GM12872 (cell line): Measurements from ENCODE around the gene PALMD.

Experiments
- TF ChIP-seq, protein P1 (sequence below): IDR thresholded peaks from 3 replicates; pipeline ENCODE4 v1.5.1; 2011; ENCODE audit warnings: low read depth, mild to moderate bottlenecking, low read length, moderate library complexity; ENCODE audit not compliant: insufficient read depth

PALMD gene

DNA sequence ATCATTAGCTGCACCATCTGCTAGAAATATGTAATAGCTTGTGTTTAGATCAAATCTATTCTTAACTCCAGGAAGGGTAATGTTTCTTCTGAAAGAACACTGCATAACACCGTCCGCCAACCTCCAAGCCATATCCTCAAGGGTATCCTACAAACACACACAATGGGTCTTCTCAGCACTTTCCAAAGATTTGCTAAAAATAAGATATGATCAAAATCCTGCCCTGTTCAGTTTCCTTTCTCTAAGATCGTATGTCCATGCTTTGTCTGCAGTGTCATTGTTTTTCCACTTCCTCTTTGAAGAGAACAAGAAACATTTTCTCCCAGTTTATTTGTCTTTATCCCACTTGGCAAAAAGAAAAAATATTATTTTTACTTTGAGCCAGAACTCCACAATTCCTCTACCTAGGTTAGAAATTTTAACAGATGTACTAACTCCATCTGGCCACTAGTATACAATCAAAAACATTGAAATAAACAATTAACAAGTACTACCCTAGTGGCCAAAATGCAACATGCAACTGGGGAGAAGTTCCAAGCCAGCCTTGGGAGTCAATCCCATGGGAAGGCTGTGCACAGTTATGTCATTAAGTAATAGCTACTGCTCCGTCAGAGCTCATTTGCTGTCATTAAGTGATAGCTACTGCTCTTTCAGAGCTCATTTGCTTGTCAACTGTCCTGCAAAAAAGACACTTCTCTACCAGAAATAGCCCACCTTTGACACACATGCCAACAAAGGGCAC is 82.8 kb downstream of the PALMD start:
- TF ChIP-seq, protein P1, sequence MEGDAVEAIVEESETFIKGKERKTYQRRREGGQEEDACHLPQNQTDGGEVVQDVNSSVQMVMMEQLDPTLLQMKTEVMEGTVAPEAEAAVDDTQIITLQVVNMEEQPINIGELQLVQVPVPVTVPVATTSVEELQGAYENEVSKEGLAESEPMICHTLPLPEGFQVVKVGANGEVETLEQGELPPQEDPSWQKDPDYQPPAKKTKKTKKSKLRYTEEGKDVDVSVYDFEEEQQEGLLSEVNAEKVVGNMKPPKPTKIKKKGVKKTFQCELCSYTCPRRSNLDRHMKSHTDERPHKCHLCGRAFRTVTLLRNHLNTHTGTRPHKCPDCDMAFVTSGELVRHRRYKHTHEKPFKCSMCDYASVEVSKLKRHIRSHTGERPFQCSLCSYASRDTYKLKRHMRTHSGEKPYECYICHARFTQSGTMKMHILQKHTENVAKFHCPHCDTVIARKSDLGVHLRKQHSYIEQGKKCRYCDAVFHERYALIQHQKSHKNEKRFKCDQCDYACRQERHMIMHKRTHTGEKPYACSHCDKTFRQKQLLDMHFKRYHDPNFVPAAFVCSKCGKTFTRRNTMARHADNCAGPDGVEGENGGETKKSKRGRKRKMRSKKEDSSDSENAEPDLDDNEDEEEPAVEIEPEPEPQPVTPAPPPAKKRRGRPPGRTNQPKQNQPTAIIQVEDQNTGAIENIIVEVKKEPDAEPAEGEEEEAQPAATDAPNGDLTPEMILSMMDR = peak; percentile 52; the same call in 2 of the 3 replicates

DNA sequence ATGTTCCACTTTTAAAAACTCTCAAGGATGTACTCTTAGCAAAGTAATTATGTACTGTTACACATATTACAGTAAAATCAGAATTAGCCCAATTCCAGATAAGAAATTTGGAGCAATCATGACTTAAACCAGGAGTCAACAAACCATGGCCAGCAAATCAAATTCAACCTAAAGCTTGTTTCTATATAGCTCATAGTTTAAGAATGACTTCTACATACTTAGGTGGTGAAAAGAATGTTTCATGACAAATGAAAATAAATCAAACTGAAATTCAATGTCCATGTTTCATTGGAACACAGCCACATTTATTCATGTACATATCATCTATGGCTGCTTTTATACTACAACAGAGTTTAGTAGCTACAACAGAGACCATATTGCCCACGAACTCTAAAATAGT is 85.5 kb downstream of the PALMD start:
- TF ChIP-seq, protein P1 = no peak

- TF ChIP-seq, protein P1 = no peak
Observed at GRCh38 chr1:99735852-99736251, 89.9 kb downstream of the PALMD start.

- TF ChIP-seq, protein P1 = 0 out of 3 replicates have a peak, but pooled peaks have one; percentile 3
Observed at GRCh38 chr1:99737016-99737415, 91.1 kb downstream of the PALMD start.

GRCh38 chr1:99738858-99739465 is 93.0 kb downstream of the PALMD start:
- TF ChIP-seq, protein P1 = no peak

DNA sequence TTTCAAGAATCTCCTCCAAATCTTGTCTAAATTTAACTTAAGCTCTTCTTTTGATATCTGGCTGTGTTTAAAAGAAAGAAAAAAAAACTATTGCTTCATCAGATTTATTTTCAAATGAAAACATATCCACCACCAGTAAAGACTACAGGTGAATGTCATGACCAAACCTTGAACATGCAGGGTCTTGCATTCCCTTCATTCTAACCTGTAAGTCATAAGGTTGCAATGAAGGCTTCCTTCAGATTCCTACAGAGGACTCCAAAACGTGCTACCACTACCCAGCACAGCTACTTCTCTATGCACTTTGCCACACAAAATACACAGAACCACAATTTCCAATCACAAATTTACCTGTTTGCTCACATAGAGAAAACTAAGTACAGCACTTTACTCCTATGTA is 94.2 kb downstream of the PALMD start:
- TF ChIP-seq, protein P1 = no peak
